Stimulated activated CD4-positive, alpha-beta T cell treated with anti-CD3 and anti-CD28 coated beads, Interleukin-2, amount 100 ng/mL, for 4 hours (primary cell): Measurements from ENCODE around the gene ABR.
A peak's percentile ranks its signal among the peaks of the same experiment; 100 is the strongest.
"Not testable (repeated sequence)": the region's sequence is repeated elsewhere in the genome, so short reads cannot be mapped to it uniquely, and the experiment has no call there.

Experiments
- DNase-seq: peaks from one replicate; pipeline ENCODE4 v3.0.0-alpha.2; 2020; ENCODE audit warnings: low read depth

ABR gene

DNA sequence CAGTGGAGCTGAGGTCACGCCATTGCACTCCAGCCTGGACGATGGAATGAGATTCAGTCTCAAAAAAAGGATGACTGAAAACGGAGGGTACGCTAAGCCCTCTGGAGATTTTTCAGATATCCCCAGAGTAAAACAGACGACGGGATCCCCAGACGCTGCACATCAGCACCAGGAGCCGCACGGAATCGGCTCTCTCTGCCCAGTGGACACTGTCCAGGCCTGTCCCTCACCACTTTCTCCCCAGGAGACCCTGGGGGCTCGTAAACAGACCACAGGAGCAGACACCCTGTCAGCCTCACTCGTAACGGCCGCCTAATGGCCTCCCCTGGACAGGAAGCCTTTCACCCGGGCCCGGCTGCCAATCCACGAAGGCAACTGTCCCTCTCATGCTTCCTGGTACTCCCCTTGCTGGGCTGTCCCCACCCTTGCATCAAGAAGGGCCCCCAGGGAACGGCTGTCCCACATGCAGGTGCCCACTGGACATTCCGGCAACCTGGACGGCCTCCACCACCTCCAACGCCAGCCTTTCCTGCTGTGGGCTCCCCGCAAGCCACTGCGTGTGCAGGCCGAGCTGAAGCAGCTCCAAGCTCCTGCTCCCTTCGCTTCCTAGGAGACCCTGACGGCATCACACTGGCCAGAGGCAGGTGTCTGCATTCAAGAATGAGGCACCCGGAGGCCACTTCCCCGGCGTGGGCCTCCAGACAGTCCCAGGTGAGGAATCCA is 108.5 kb downstream of the ABR start:
- DNase-seq = no peak

DNA sequence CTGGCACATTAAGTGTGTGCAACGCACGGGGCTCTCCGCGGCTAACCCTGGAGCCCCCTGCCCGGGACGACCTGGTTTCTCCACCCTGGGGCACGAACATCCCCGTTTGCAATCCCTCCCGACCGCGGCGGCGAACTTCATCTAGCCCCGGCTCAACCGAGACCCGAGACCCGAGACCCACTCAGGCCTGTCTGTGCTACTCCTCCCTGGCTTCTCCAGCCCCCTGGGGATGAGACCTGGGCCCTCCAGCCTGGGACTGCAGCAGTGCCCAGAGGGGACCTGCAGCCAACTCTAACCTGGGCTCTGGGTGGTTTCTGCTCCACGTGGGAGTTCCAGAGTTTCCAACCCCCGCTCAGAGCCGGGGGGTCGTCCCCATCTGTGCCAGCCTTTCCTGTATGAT is 109.4 kb downstream of the ABR start:
- DNase-seq = no peak

DNA sequence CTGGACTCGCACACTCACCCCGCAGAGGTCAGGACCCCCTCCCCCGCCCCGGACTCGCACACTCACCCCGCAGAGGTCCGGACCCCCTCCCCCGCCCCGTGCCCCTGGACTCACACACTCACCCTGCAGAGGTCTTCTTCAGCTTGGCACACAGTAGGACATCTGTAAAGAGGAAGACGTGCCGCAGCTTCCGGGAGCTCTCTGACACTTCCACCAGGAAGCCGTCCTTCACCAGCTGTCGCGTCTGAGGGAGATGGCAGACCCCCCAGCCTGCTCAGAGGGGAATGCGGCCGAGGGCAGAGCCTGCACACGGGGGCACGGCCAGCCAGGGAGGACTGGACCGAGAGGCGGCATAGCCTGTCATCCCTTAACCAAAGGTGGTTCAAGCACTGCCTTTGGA is 109.9 kb downstream of the ABR start:
- no peak for DNase-seq

DNA sequence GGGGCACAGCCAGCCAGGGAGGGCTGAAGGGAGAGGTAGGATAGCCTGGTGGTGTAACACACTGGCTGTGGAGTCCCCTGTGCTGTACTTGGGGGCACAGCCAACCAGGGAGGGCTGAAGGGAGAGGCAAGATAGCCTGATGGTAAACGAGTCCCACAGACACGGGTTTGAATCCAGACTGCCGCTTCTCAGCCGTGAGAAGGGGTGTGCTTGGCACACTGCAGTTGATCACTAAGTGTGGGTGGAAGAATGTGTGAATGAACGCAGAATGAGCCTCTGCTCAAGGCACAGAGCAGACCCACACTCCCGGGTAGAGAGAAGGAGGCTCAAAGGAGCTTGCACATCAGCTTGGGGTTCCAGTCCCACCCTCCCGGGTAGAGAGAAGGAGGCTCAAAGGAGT is 111.4 kb downstream of the ABR start:
- no peak for DNase-seq

DNA sequence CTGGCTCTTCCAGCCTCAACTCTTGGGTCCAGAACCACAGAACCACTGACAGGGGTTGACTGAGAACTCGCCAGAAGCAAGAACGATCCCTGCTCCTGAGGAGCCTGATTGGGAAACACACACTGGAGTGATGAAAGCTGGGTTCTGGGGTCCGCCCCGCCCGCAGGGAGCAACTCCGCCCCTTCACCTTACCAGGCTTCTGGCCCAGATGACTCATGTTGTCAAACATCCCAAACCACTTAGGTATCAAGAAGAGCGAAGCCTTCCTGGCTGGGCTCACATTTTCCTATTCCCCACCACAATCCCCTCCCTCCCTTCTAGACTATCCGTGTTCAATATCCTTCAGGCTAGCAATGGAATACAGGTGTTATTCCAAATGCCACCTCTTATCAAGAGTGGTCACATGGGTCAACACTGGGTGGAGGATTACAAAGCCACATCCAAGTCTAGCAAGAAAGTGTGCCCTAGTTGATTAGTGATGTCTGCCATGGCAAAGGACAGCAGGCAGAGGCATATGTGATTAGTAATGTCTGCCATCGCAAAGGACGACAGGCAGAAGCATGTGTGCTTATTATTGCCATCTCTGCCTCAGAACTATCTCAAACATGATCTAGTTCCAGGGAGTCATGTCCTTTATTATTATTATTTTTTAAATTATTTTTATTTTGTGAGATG is 112.4 kb downstream of the ABR start:
- DNase-seq = no peak

DNA sequence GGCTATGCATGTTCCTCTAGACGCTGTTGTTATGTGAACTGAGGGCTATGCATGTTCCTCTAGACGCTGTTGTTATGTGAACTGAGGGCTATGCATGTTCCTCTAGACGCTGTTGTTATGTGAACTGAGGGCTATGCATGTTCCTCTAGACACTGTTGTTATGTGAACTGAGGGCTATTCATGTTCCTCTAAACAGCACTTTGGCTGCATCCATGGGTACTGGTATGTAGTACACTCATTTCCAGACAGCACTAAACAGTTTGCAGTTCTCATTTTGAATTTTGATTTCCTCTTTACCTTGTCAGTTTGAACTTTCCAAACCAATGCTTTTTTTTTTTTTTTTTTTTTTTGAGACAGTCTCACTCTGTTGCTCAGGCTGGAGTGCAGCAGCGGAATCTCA is 114.4 kb downstream of the ABR start:
- DNase-seq = not testable (repeated sequence)

DNA sequence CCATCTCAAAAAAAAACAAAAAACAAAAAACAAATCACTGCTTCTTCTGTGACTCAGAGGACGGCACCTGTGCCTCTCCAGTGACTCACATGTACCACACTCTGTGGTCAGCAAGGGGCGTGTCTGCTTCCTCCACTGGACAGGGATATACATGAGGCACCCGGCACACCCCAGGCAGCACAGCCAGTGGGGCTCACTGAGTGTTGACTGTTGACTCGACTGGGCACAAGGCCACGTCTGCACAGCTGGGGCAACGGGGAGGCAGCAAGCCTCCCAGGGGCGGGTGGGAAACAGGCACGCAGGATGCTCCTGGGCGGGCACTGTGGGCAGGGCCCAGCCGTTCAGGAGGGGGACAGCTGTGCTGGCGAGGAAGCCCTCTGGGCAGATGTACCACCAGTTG is 118.8 kb downstream of the ABR start:
- no peak for DNase-seq

DNA sequence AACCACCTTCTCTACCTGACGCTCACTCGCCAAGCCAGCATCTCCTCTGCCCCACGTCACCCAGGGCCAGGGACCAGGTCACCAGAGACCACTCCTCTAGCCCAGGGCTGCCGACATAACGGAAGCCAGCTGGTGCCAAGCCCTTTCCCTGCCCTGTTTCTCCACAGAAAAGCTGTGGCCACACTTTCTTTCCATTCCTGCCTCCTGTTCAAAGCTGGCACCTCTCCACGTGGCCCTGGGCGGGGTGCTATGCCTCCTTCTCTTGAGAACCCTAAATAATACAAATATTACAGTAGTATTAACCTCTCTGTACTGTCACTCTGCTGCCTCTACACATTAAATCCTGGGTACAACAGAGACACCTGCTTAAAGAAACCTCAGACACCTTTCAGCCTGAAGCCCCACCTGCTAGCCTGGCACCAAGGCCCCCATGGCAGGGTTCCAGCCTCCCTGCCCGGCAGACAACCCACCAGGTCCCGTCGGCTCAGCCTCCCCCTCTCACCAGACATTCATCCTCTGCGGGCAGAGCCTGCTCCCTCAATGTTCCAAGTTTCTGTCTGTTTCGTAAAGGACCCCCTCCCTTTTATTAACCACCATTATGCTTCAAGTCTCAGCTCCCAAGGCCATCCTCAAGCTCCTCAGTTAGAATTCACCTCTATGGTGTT is 120.5 kb downstream of the ABR start:
- no peak for DNase-seq

DNA sequence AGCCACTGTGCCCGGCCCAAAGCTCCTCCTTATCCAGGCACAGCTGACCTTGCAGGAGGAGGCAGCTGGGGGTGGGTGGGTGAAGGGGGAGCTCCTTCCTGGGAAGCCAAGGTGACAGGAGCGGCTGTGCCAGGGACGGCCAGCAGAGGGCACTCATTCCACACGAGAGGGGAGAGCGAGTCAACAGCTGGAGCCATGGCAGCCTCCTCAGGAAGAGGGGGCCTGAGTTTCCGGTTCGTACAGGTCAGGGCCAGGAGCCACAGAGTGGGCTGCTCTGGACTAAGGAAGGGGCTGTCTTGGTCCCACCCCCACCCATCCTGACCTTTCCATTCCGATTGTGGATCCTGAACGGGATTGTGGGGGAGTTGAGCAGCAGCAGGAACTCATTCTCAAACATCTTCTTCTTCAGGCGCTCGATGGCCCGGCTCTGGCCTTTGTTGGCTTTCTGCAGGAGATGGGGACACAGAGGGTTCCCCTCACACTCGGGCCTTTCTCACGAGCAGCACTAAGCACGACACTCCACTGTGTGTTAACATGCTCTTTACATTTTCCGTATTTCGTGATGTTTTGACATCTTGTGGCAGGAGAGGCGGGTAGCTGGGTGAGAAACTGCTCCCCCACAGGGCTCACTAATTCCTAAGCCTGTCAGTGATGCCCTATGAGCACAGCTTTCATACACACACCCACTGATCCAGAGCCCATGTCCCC is 121.2 kb downstream of the ABR start:
- peak; percentile 16 for DNase-seq

DNA sequence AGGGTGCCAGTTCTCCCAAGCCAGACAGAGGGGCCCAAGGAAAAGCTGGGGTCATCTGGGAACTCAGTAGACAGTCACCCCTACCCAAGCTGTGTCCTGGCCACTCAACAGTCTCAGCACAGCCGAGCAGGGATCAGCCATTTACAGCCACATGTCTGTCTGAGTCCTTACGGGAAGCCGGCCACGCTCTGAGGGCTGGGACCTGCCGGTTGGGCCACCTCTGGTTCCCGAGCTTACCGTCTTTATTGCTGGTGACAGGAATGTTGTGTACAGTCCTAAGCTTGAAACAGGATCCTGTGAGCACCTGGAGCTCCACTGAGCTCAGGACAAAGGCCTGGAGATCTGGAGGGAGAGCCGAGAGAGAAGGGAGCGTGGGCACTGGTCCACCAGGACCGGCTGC is 123.0 kb downstream of the ABR start:
- DNase-seq = no peak

DNA sequence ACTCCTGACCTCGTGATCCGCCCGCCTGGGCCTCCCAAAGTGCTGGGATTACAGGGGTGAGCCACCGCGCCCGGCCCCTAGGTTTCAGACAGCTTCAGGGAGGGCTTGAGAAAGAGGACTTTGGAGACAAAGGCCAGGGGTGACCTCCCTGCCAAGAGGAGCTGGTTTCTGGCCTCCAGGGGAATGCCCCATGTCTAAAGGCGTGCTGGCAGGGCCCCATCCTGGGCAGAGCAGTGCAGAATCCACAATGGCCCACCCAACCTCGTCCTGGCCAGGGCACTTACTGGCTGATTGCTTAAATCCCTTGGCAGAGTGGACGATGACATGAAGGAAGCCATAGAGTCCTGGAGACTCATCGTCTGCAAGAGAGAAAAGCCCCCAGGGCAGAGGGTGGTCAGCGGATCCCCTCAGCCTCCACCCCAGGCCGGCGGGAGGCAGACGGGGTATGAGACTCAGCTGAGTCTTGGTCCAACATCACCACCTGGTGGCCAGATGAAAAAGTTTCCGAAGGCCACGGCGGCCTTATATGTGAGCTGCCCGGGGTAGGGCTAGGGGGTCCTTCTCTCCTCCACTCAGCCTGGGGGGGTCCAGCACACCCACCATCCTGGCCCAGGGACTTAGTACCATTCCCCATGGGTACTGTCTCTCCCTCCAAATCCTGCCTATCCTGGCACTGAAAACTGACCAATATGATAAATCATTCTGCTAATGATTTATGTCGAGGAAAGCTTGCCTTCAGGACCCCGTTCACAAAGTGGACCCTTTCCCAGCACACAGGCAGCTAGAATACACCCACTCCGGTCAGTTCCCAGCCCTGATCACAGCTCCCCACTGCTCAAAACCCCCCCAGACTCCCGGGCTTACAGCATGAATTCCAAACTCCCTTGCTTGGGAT is 123.8 kb downstream of the ABR start:
- peak; percentile 5 for DNase-seq

DNA sequence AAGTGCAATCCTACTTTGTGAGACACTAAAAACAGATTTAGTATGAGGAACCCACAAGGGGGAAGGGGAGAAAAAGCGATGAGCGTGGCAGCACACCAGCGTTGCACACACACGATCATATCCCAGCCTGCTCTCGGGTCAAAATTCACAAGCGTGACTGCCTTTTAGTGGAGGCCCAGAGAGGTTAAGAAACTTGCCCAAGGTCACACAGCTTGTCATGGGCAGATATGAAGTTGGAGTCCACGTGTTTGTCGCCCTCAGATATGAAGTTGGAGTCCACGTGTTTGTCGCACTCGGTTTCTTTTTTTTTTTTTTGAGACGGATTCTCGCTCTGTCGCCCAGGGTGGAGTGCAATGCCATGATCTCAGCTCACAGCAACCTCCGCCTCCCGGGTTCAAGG is 124.5 kb downstream of the ABR start:
- DNase-seq = no peak

DNA sequence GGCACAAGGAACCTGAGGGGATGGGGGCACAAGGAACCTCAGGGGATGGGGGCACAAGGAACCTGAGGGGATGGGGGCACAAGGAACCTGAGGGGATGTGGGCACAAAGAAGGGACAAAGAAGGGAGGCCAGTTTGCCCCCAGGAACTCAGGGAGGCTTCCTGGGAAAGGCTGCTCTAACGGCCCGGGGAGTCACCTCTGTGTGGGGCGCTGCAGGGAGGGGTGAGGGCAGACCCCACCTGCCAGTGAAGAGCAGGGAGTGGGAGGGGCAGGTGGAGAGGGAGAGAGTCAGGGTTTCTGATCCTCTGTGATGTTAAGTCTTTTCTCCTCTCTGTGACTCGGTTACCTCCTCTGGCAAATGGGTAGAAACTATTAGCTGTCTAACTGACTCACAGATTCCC is 125.1 kb downstream of the ABR start:
- DNase-seq = no peak

DNA sequence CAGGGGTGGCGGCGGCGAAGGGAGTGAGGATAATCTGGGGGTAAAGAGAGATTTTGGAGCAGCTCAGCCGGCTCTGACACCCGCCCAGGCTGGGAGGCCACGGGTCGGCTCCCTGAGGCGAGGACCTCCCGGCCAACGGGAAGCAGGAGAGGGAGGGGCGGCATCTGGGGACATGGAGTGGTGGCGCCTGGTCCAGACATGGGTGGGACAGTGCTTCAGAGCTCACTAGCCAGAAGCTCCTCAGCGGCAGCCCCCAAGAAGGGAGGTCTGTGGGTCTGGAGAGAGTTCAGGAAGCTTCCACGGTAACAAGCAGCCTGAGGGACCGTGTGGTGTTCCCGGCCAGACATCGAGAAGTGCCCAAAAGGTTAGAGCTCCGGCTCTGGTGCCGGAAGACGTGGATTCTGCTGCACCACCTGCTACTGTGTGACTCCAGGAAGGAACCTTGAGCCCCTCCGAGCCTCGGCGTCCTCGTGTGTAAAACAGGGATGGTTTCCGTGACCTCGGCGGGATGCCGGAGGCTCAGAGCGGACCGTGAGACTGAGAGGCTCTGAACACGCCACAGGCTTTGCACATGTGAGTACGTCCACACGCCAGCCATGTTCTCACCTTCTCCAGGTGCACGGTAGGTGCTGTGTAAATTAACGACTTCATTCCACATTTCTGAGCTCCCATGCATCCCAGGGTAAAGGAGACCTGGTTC is 126.0 kb downstream of the ABR start:
- no peak for DNase-seq

DNA sequence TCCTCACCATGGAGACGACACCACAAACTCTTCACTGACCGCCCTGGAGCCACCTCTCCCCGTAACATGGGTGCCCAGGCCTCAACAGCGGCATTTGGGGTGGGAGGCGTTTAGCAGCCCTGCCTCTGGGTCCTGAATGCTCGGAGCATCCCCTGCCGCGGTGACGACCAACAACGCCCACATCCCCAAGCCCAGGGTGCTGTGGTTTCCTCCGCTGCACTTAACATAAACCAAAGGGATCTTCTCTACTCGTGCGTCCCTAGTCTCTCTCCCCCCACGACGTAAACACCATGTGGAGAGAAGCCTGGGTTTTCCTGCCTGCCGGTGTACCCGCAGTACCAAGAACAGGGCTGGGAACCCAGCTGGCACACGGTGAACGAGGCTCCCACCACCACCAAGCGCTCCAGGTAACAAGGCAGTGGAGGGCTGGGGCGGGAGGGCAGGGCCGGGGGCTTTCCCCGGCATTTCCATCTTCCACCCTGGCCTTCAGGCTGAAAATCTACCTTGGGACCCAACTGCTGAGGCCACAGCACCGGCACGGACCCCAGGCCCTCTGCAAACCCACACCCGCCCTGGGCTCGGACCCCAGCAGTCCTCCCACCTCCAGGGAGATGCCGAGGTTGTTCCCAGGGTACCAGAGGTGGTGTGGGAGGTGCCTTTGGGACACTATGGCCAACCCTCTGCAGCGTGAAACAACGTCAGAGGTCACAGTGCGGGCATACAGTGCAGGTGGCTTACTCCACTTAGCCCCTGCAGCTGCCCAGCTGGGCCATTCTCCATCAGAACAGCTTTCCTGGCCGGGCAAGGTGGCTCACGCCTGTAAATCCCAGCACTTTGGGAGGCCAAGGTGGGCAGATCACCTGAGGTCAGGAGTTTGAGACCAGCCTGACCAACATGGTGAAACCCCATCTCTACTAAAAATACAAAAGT is 128.5 kb downstream of the ABR start:
- DNase-seq = no peak

DNA sequence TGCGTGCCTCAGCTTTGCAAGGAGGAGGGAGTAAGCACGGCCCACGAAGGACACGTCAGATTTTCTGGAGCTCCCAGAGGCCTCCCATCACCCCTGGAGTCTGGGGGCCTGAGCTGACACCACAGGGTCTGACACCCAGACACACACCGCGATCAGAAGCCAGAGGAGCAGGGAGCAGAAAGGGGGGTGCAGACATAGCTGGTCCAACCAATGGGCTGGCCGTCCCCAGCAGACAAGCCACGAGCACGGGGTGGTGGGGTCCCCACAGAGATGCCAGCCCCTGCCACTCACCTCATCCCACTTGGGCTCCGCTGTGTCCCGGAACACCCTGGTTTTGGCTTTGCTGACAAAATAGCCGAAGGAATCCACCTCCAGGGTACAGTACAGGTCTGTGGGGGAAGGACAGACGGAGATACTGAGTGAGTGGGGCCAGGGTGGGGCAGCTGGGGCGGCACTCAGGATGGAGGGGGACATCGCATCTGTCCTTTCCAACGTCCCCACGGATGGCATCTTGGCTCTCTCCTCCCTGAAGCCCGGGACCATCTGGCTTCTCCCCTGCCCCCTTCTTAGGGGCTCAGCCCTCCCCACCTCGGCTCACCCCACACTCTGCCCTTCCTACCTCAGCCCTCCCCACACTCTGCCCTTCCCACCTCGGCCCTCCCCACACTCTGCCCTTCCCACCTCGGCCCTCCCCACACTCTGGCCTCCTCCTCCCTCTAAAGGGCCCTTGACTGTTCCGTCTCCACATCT is 129.4 kb downstream of the ABR start:
- DNase-seq = no peak

DNA sequence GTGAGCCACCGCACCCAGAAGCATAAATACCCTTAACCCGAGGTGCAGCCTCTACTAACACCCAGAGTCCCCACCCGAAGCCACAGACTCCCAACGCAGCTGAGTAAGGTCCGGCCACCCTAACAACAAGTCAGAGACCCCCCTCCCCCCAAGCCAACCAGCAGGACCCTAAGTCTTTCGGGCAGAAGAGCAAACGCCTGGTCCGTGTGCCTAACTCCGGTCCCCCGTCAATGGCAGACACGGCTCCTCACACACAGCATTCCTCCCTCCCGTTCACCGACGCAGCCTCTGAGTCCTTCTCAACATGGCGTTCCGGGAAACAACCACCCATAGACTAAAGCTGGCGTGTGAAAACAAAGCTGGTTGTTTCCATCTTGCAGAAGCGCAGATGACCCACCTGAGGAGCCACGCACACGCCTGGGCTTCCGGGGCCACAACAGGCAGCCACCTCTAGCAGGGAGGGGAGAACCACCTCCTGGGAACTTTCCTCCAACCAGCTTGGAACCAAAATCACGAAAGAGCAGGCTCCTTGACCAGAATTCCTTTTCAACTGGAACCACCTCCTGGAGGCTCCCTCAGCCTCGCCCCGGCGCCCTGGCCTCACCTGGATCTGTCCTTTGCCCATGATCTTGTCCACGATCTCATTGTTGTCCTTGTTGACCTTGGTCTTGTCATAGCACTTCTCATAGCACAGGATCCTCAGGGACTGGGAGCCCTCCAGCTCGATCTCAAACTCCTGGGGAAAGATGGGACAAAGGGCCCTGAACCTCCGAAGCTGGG is 130.1 kb downstream of the ABR start:
- DNase-seq = no peak

DNA sequence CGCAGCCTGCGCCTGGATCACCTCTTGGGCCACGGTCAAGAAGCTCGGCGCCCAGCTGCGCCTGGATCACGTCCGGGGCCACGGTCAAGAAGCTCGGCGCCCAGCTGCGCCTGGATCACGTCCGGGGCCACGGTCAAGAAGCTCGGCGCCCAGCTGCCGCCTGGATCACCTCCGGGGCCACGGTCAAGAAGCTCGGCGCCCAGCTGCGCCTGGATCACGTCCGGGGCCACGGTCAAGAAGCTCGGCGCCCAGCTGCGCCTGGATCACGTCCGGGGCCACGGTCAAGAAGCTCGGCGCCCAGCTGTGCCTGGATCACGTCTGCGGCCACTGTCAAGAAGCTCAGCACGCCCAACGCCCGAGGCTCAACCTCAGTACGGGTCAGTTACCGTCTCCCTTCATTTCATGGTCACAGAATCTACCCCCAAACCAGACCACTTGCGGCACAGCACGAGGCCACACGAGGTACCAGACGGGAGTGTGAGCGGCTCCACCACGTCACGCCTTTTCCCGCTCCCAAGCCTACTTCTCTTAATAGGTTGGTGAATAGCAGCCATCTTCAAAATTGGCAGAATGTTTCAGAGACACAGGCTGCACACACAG is 131.2 kb downstream of the ABR start:
- not testable (repeated sequence) for DNase-seq
